ENCODE results near the gene CACHD1. TPM values are rescaled to one million over a fixed set of nuclear protein-coding genes. Genes with fewer than 3 reads are reported as not detected.

Gene CACHD1
- total RNA-seq, 1 donor from 2014 or later = 12.1 TPM

DNA sequence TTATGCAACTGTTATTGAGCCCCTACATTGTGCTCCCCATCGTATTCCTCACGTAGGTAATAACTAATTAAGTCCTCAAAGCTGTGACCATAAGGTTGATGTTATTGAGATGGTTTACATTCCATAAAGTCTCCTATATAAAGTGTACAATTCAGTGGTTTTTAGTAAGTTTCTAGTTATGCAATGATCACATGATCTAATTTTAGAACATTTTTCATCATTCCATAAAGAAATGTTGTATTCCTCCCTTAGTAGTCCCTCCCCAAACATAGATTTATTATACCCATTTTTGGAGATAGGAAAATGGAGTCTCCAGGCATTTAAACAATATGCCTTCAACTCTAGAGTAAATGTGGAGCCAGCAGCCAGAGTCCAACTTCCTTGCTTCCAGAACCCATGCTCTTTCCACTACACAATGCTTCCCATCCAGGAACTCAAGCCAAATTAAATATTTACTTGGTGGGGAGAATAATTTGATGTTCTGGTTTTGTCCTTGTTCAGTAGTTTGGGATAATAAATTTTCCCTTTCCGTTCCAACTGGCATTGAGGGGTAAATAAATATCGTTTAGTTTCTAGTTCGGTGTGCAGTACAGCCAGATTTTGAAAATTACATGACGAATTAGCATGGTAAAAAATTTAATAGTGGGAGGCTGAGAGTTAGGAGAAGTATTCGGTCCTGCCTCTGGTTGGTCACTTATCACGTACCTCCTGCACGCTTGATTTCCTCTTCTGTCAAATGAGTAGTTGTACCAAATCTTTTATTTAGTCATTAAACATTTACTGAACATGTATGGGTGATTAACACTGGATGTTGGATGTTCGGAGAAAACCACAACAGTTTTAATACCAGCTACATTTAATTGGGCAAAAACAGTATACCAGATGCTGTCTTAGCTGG, 66.3 kb downstream of the CACHD1 start:
- H3K36me3 ChIP-seq (ENCODE audit: control insufficient read depth, insufficient read depth, low read length) = no peaks in the 10 kb centered on the region
- no peak overlapping the region for H3K4me3 ChIP-seq (ENCODE audit: low read depth, low read length)
- DNase-seq (ENCODE audit: low read depth) = no peak
- TF ChIP-seq, protein P1, sequence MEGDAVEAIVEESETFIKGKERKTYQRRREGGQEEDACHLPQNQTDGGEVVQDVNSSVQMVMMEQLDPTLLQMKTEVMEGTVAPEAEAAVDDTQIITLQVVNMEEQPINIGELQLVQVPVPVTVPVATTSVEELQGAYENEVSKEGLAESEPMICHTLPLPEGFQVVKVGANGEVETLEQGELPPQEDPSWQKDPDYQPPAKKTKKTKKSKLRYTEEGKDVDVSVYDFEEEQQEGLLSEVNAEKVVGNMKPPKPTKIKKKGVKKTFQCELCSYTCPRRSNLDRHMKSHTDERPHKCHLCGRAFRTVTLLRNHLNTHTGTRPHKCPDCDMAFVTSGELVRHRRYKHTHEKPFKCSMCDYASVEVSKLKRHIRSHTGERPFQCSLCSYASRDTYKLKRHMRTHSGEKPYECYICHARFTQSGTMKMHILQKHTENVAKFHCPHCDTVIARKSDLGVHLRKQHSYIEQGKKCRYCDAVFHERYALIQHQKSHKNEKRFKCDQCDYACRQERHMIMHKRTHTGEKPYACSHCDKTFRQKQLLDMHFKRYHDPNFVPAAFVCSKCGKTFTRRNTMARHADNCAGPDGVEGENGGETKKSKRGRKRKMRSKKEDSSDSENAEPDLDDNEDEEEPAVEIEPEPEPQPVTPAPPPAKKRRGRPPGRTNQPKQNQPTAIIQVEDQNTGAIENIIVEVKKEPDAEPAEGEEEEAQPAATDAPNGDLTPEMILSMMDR (IDR thresholded peaks at IDR 0.05; ENCODE audit: insufficient read depth, low read length, poor library complexity, severe bottlenecking) = no peak
- H3K27me3 ChIP-seq (ENCODE audit: control insufficient read depth, insufficient read depth, low read length) = no peaks in the 10 kb centered on the region

DNA sequence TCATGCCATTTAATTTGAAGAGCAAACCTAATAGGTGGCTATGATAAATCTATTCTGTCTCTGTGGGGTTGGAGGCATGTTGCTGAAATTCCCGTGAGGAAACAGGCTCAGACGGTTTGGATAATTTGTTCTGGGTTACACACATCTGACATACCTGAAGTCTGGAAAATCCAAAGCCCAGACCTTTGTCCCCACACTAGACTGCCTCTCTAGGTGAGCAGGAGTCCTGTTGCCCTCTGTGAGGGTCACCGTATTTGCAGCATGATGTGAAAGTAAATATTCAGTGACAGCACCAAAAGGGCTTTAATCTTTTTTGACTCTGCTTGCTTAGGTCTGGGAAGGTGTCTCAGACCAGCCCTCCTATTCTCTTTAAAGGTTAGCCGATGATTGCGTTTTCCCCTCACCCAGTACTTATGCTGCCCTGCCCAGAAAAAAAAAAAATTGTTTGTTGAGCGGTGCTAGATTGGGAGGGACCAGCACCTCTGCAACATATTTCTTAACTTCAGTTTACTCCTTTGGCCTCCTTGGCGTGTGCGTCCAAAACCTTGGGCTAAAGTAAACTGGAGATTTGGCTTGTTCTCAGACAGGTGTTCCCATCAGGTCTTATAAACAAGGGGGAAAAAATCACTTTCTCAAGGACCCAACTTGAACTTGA, 67.0 kb downstream of the CACHD1 start:
- no peak for DNase-seq (ENCODE audit: low read depth)
- Histone ChIP-seq H3K4me3 (ENCODE audit: low read depth, low read length) (no peak overlapping the region), H3K27me3 (ENCODE audit: control insufficient read depth, insufficient read depth, low read length) (no peaks in the 10 kb centered on the region), H3K36me3 (ENCODE audit: control insufficient read depth, insufficient read depth, low read length) (no peaks in the 10 kb centered on the region)
- TF ChIP-seq, protein P1 (IDR thresholded peaks at IDR 0.05; ENCODE audit: insufficient read depth, low read length, poor library complexity, severe bottlenecking) = no peak

DNA sequence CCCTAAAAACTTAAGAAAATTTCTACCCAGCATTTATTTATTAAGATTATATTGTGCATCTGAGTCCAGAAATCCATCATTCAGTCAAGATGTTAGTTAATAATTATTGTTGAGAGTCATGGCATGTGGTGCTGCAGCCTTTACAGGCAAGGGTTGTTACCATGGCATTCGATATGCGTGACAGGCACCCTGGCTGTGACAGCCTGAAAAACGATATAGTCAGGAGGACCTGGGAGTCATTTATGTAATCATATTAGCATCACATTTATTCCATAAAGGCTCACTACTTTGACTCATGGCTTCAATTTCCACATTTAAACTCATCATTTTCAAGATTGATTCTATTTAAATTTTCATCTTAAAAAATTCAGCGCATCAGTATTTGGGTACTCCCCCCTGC, 68.0 kb downstream of the CACHD1 start:
- TF ChIP-seq, protein P1 (IDR thresholded peaks at IDR 0.05; ENCODE audit: insufficient read depth, low read length, poor library complexity, severe bottlenecking) = no peak
- no peak for DNase-seq (ENCODE audit: low read depth)
- H3K27me3 ChIP-seq (ENCODE audit: control insufficient read depth, insufficient read depth, low read length) = no peaks in the 10 kb centered on the region
- H3K4me3 ChIP-seq (ENCODE audit: low read depth, low read length) = no peak overlapping the region
- no peaks in the 10 kb centered on the region for H3K36me3 ChIP-seq (ENCODE audit: control insufficient read depth, insufficient read depth, low read length)

DNA sequence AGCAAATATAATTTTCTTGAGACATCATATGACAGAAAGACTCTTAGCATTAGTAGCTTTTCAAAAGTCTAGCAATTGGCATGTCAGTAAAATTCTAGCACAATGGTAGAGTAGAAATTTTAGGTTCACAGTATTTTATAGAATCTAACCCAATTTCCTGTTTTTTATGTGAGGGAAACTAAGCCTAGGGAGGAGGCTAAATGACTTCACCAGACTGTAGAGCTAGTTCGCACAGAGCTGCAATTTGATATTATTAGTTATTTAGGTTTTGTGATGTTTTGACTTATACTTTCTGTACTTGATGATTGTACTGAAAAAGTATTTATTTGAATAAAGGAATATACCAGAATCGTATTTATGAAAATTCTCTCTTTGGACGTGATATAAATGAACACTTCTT, 68.5 kb downstream of the CACHD1 start:
- H3K4me3 ChIP-seq (ENCODE audit: low read depth, low read length) = no peak overlapping the region
- no peak for DNase-seq (ENCODE audit: low read depth)
- H3K27me3 ChIP-seq (ENCODE audit: control insufficient read depth, insufficient read depth, low read length) = no peaks in the 10 kb centered on the region
- TF ChIP-seq, protein P1 (IDR thresholded peaks at IDR 0.05; ENCODE audit: insufficient read depth, low read length, poor library complexity, severe bottlenecking) = no peak
- H3K36me3 ChIP-seq (ENCODE audit: control insufficient read depth, insufficient read depth, low read length) = no peaks in the 10 kb centered on the region

DNA sequence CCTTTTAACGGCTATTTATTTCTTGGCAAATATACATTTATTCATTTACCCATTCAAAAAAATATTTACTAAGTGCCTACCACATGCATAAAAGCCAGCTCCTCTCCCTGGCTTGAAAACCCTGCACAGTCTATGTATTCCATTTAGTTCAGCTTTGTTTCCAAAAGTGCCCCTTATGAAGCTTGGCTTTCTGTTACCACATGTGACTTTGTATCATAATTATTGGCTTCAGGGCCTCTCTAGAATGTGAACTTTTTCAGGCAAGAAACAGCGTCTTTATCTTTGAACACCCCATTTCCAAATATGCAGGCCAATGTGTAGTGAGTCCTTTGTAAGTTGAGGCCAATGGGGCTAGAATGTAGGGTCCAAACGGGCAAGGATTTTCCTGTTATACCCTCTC, 69.4 kb downstream of the CACHD1 start:
- TF ChIP-seq, protein P1 (IDR thresholded peaks at IDR 0.05; ENCODE audit: insufficient read depth, low read length, poor library complexity, severe bottlenecking) = no peak

More for the DNA sequence above, 69.4 kb downstream of the CACHD1 start:
- DNase-seq (ENCODE audit: low read depth) = no peak
- H3K36me3 ChIP-seq (ENCODE audit: control insufficient read depth, insufficient read depth, low read length) = no peaks in the 10 kb centered on the region
- no peak overlapping the region for H3K4me3 ChIP-seq (ENCODE audit: low read depth, low read length)
- H3K27me3 ChIP-seq (ENCODE audit: control insufficient read depth, insufficient read depth, low read length) = no peaks in the 10 kb centered on the region

Measured in kidney epithelial cell (primary cell).